HG03520 (cell line): ENCODE measurements around the gene RNF44.
"Not testable (repeated sequence)": the region's sequence is repeated elsewhere in the genome, so short reads cannot be mapped to it uniquely, and the experiment has no call there.

Source experiments
- ATAC-seq: cut with Tn5 transposase; IDR thresholded peaks from one replicate; pipeline ENCODE4 v1.9.1; 2021; ENCODE audit warnings: mild to moderate bottlenecking, moderate library complexity; ENCODE audit not compliant: unreplicated experiment

Gene RNF44

DNA sequence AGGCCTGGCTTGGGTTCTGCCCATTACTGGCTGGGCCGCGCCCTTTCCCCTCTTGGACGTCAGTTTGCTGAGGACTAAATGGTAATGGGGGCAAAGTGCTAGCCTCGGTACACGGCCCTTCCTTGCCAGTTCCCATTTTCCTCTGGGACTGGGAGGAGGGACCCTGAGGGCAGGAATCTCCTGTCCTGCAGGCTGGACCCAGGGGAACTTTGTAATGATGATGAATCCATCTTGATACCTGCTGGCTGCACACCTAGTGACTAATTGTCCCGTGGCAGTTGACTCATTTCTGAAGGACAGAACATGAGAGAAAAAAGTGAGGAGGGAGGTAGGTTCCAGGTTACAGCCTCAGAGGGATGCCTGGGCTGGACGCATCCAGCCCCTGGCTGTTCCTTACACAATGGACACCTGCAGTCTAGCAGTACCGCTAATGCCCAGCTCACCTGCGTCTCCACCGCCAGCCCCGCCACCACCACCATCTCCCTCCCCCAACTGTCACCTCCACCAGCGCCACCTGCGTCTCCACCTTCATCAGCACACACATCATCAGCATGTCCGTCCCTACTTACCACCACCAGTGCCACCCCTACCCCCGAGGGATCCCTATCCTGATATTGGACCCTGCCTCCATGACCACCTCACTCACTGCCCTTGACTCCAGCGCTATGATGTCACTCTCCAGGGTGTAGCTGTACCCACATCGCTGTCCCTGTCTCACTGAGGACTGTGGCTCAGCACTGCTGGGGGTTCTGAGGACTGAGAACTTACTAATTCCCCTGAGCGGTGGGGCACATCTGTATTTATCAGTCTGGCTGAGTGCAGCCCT, 16.3 kb upstream of the RNF44 start:
- no peak for ATAC-seq

DNA sequence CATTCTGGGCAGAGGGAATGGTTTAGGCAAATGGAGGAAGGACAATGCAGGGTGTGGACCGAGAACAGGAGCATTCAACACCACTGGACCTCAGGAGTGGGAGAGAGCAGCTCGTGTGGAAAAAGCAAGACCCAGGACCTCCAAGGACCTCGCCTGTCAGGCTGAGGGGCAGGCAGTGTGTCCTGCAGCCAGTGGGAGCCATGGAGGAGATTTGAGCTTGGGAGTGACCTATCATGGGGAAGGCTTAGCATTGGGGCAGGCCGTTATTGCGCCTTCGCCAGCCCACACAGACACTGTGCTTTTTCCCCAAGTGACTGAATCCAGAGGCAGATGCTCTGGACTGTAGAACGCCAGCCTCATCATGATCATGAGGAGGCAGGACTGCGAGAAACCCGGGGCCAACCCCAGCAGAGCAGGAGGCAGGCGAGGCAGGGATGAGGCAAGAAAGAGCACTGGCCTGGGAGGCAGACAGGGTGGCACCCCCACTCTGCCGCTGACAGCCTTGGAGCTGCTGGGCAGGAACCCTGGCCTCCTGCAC, 15.2 kb upstream of the RNF44 start:
- no peak for ATAC-seq

DNA sequence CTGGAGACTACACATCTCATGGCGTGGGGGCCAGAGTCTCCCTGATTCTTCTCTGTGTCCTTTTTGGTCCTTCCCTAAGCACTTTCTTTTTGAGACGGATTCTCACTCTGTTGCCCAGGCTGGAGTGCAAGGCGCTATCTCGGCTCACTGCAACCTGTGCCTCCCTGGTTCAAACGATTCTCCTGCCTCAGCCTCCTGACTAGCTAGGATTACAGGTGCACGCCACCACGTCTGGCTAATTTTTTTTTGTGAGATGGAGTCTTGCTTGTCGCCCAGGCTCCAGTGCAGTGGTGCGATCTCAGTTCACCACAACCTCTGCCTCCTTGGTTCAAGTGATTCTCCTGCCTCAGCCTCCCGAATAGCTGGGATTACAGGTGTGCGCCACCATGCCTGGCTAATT, 13.7 kb upstream of the RNF44 start:
- ATAC-seq, result not testable (repeated sequence)

DNA sequence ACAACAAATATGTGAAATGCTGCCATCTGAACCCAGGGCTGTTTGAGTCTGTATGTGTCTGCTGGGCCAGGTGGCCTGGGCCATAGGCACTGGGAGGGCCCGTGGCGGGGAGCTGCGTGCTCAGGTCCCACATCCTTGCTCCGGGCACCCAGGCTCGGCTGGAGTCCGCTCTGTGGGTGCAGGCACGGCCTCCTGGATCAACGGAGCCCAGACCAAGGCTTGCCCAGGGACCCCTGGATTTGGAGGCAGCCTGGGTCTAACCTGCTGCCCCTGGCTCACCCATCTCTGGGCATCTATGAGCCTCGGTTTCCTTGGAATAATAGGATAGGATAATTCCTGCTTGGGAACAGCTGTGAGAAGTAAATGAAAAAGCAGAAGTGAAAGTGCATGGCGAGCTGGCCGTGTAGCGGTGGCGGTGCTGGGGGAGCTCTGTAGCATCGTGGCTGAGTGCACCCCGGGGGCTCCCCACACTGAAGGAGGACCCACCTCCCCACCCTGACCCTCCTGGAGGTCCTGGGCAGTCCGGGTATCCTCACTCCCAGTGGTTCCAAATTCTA, 13.2 kb upstream of the RNF44 start:
- no peak for ATAC-seq

- no peak for ATAC-seq
Measured at GRCh38 chr5:176549871-176550270, 12.7 kb upstream of the RNF44 start.

DNA sequence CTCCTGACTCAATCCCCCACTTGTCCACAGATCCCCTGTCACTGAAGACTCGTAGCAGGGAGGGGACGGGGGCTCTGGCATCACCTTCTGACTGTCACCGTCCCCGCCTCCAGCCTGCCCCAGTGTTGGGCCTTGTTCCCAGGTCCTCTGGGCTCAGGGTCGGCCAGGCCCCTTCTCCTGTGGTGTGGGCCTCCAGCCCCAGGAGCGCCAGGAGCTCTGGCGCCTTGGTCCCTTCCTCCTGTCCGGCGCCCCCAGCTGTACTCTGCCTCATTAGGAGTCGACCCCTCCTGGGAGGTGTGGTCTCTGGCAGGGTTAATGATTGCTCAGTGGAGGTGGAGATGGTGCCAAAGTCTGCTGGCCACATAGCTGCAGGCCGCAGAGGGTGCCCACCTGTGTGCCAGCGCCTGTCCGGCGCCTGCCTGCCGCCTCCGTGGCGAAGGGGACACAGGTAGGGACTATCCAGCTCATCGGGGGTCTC, 11.8 kb upstream of the RNF44 start, which contains the start of gene CDHR2:
TSS of gene CDHR2 (plus strand) at position 376 of the 478 bp plus-strand sequence. CDS start 16,011 bp downstream, outside the sequence.
- ATAC-seq, result no peak

- ATAC-seq, result no peak
Measured at GRCh38 chr5:176547802-176548201, 10.6 kb upstream of the RNF44 start.

- ATAC-seq, result no peak
Measured at GRCh38 chr5:176545737-176546509, 8.7 kb upstream of the RNF44 start.

- no peak for ATAC-seq
Measured at GRCh38 chr5:176545388-176545736, 8.2 kb upstream of the RNF44 start.

DNA sequence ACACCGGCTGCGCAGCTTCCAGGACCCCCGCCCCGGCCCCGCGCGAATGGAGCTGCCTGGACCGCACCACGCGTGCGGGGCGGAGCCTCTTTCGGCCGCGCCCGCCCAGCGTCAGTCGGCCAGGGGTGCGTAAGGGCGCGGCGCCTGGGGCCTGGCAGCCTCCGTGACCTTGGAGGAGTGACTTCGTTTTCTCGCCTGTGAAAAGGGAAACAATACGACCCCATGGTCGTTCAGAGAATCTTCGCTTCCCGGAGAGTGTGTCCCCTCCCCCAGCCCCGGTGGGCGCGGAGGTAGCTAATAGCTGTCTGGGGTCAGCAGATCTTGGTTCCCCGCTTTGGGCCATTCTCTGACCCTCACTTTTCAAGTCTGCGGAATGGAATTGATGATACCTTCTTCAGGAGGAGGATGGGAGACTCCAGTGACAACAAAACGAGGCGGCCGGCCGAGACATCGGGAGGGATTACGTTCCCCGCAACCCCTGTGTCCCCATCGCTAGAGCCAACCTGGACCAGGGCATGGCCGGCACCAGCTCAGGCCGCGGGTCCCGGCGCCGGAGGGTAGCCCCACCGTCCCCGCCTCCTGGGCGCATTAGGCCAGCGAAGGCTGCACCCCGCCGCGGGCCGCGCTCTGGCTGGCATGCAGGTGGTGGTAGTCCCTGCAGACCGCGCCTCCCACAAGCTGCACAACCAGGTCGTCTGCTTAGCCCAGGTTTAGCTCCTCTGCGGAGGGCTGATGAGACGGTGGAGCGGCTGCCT, 6.4 kb upstream of the RNF44 start:
- peak; percentile 65 for ATAC-seq

- ATAC-seq, result peak; percentile 38
Measured at GRCh38 chr5:176542596-176543427, 5.6 kb upstream of the RNF44 start.

DNA sequence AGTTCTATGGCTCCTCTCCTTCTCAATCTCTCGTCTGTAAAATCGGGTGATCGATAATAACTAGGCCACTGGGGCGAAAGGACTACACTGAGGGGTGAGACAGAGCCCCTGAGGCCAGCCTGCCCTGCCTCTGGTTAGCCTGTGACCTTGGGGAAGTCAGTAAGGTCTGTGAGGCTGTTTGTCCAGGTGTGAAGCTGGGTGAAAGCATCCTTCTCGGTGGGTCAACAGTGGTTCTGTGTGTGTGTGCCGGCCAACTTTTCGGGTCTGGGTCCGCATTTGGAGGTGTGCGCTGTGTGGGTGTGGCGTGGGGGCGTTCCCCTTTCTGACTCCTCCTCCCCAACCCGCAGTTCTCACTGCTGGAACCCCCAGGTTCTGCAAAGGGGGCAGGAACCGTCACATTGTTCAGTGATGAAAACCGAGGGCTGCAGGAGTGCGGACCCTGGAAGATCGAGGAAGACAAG, 5.0 kb upstream of the RNF44 start:
- no peak for ATAC-seq

DNA sequence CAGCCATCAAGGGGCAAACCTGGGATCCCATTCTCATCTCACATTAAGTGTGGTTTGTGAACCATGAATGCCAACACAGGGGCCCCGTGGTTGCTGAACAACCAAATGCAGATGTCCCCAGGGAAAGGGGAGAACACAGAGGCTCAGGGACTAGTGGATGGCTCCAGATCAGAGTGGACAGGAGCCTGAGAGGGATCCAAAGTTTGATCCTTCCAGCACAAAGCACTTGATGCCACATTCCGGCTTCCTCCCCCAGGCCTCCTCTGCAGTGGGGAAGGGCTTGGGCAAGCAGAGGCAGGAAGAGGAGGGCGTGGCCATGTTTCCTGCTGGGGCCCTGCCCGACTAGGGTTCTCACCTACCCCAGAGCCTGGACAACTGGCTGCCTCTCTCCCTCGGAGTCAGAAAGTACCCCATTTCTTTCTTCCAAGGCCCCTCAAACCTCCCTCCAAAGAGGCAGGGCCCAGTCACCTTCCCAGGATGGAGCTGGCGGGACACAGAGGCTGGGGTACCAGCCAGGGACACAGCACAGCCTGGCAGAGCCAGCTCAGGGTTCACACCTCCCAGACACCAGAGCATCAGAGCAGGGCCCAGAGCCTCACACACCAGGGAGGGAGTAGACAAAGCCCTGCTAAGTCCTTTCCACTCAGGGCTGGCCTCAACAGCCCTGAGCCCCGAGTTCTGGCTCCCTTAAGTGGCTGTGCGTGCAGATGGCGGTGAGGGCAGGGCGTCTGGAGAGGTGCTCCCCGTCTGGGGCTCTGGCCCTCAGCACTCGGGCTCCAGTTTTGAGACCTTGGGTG, 4.3 kb upstream of the RNF44 start:
- no peak for ATAC-seq

DNA sequence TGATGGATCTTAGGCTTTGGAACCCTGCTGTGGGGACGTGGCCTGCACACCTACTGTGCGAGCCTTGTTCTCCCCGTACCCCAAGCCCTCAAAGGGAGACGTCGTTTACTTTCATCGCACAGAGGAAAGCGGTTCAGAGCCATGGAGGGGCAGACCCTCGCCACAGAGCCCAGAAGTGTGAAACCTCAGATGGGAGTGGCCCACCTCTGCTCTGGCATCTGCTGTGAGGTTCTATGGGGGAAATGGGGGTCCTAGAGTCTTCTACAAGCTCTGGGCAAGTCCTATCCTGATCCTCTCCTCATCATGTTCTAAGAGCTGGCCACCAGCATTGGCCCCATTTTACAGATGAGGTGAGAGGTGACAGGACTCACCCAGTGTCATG, 3.7 kb upstream of the RNF44 start:
- ATAC-seq, result no peak

DNA sequence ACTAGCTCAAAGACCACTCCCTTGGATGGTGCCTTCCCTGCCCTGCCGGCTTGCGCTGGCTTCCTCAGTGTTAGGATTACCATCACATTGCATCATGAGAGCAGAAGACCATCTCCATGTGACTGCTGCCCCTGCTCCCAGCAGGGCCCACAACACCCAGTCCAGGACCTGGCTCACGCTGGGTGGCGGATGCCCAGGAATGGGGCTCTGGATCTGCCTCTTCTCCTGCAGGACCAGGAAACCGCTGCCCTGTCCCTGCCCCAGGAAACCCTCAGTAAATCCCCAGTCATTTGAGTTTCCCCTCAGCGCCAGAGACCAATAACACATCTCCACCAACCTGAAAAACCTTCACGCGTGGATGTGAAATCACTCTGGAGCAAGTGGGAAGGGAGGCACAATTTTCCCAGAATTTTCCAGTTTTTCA, 3.3 kb upstream of the RNF44 start:
- no peak for ATAC-seq

DNA sequence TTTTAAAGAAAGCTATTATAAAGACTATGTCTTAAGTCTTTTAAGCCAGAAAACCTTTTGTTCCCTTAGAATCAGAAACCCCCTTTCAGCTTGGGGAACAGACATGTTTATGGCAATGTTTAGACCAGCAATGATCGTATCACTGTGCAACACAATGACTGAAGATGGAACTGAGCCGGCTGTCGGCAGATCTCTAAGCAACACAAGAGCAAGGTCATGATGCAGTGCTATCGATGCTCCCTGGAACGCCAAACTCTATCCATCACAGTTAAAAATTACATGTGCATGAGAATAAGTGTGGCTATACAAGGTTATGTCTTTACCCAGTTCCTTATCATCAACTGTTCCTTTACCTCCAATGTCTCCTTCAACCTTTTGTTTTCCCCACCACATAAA, 1.8 kb upstream of the RNF44 start:
- no peak for ATAC-seq

- no peak for ATAC-seq
Measured at GRCh38 chr5:176538230-176538988, 1.2 kb upstream of the RNF44 start.

DNA sequence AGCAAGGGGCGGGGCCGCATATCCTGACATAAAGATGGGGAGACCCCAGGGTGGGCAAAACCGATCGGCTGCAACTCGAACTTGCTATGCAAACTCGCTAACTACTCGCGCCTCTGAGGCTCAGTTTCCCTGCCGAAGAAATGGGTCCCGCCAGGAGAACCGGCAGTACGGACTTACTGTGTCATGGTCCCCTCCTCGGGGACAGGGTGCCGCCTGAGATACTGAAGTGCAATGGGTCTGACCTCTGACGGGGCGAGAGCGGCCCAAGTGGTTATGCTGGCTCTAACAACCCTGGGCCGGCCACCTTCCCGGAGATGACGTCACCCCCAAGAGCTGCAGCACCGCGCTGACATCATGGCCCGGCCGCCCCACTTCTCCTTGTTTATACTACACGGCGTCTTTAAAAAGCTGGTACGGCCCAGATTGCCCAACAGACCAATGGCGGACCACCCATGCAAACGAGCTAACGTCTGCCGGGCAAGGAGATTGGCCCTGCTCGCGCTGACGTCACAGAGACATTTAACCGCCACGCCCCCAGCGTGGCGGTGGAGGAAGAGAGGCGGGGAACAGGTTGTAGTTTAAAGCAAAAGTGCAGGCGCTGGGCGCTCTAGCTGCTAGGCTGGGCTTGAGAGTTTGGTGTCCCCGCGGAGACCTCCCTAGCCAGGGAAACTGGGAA, 490 bp upstream of the RNF44 start:
- peak; percentile 67 for ATAC-seq
